OCI-LY7 (cell line): ENCODE results near the gene MAP3K7CL.

ENCODE experiments used
- EZH2phosphoT487 ChIP-seq: fragments of 200-600 bp; sonication (generic); IDR thresholded peaks from 2 replicates; pipeline ENCODE4 v1.6.1; 2018; ENCODE audit warnings: low read depth, borderline replicate concordance, mild to moderate bottlenecking, mixed run types, antibody characterized with exemption, low read length, moderate library complexity, mixed read lengths
- TF ChIP-seq, protein P1 (sequence below): fragments of 200-600 bp; sonication (generic); conservative IDR thresholded peaks from 2 replicates; pipeline ENCODE4 v1.5.1; 2014; ENCODE audit warnings: mild to moderate bottlenecking, antibody characterized with exemption, low read length, moderate library complexity, mixed read lengths

DNA sequence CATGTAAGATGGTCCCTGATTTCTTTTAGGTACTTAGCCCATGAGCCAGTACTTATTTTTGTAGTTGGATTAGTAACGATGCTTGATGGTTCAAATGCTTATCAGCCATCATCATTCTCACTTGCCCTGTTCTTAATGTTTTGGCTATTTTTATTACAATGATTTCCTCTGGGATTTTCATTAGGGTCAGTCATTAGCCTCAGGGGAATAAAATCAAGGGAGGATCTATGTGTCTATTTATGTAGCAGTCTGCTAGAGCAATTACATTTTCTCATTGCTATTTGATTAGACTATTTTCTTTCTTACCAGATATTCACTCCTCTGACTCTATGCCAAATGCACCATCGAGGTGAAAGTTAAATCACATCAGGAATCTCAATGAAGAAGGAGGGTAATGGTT is 46.1 kb upstream of the MAP3K7CL start:
- TF ChIP-seq, protein P1, sequence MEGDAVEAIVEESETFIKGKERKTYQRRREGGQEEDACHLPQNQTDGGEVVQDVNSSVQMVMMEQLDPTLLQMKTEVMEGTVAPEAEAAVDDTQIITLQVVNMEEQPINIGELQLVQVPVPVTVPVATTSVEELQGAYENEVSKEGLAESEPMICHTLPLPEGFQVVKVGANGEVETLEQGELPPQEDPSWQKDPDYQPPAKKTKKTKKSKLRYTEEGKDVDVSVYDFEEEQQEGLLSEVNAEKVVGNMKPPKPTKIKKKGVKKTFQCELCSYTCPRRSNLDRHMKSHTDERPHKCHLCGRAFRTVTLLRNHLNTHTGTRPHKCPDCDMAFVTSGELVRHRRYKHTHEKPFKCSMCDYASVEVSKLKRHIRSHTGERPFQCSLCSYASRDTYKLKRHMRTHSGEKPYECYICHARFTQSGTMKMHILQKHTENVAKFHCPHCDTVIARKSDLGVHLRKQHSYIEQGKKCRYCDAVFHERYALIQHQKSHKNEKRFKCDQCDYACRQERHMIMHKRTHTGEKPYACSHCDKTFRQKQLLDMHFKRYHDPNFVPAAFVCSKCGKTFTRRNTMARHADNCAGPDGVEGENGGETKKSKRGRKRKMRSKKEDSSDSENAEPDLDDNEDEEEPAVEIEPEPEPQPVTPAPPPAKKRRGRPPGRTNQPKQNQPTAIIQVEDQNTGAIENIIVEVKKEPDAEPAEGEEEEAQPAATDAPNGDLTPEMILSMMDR, result no peak
- TF ChIP-seq EZH2phosphoT487, result no peak
